CD14-positive monocyte (primary cell): ENCODE measurements around the gene LAGE3. TPM values are rescaled to one million over a fixed set of nuclear protein-coding genes. Genes with fewer than 3 reads are reported as not detected.
A peak's percentile ranks its signal among the peaks of the same experiment; 100 is the strongest.

ENCODE experiments used
- DNase-seq, 3 donors: peaks; one replicate each; pipeline ENCODE4 v3.0.0-alpha.2; 2011 to 2022
- H2AFZ ChIP-seq: 2 replicates; pipeline ENCODE4 v1.6.0; 2012; ENCODE audit warnings: mild to moderate bottlenecking, low read depth, low read length, inconsistent platforms; ENCODE audit not compliant: insufficient read depth, poor library complexity, severe bottlenecking
- H3K27ac ChIP-seq, 2 donors: 1 replicate in 1 of 2; 2 replicates in 1 of 2; pipeline ENCODE4 v1.5.1; 2012 to 2013; ENCODE audit warnings: low read length in 2 of 2, control low read depth in 1 of 2, inconsistent platforms in 1 of 2, low read depth in 1 of 2, mild to moderate bottlenecking in 1 of 2
- H3K27me3 ChIP-seq, 2 donors: one replicate each; pipeline versions ENCODE4 v1.6.0 to v1.6.1; 2011 to 2013; ENCODE audit warnings: low read length in 2 of 2; ENCODE audit not compliant: control insufficient read depth in 2 of 2, insufficient read depth in 2 of 2
- H3K36me3 ChIP-seq, 2 donors: replicated peaks in 1 of 2; 1 replicate in 1 of 2; 2 replicates in 1 of 2; pipeline versions ENCODE4 v1.5.1 to v1.6.1; 2012 to 2013; ENCODE audit warnings: low read length in 2 of 2, control low read depth in 1 of 2, inconsistent platforms in 1 of 2, mild to moderate bottlenecking in 1 of 2; ENCODE audit not compliant: insufficient read depth in 2 of 2, control insufficient read depth in 1 of 2
- H3K4me1 ChIP-seq, 2 donors: 1 replicate in 1 of 2; 2 replicates in 1 of 2; pipeline versions ENCODE4 v1.5.1 to v1.6.1; 2012 to 2013; ENCODE audit warnings: low read length in 2 of 2, control low read depth in 1 of 2, inconsistent platforms in 1 of 2, mild to moderate bottlenecking in 1 of 2, moderate library complexity in 1 of 2; ENCODE audit not compliant: insufficient read depth in 2 of 2, control insufficient read depth in 1 of 2
- H3K4me2 ChIP-seq: replicated peaks from 2 replicates; pipeline ENCODE3; 2012; ENCODE audit warnings: low read length, moderate library complexity, mild to moderate bottlenecking; ENCODE audit not compliant: poor library complexity, severe bottlenecking; ENCODE audit errors: extremely low read depth
- H3K4me3 ChIP-seq, 3 experiments: fragments of 200-600 bp in 1 of 3; sonication (generic) in 1 of 3; replicated peaks in 1 of 3; 1 replicate in 2 of 3; 2 replicates in 1 of 3; pipeline ENCODE4 v1.5.1; 2011 to 2013; ENCODE audit warnings: low read length in 3 of 3, mild to moderate bottlenecking in 3 of 3, control low read depth in 2 of 3, low read depth in 2 of 3, inconsistent platforms in 1 of 3, moderate library complexity in 1 of 3
- H3K79me2 ChIP-seq: 2 replicates; pipeline ENCODE4 v1.6.0; 2012; ENCODE audit warnings: mild to moderate bottlenecking, control low read depth, inconsistent platforms, low read length, moderate library complexity; ENCODE audit not compliant: insufficient read depth
- H3K9ac ChIP-seq: 2 replicates; pipeline ENCODE4 v1.6.0; 2017; ENCODE audit warnings: low read length, mild to moderate bottlenecking; ENCODE audit not compliant: insufficient read depth, poor library complexity, severe bottlenecking
- H3K9me3 ChIP-seq, 2 donors: replicated peaks in 1 of 2; 1 replicate in 1 of 2; 2 replicates in 1 of 2; pipeline versions ENCODE4 v1.5.1 to v1.6.1; 2012 to 2013; ENCODE audit warnings: low read length in 2 of 2, control low read depth in 1 of 2; ENCODE audit not compliant: control insufficient read depth in 1 of 2, insufficient read depth in 1 of 2
- H4K20me1 ChIP-seq: 2 replicates; pipeline ENCODE4 v1.6.0; 2012; ENCODE audit warnings: mild to moderate bottlenecking, low read length, control low read depth, moderate library complexity; ENCODE audit not compliant: insufficient read depth
- H3K27ac Mint-ChIP-seq, 7 donors: one replicate each; pipeline ENCODE4 v1.8.0; 2020; ENCODE audit warnings: mild to moderate bottlenecking in 7 of 7, mixed read lengths in 7 of 7, moderate library complexity in 6 of 7, inconsistent platforms in 2 of 7
- H3K27me3 Mint-ChIP-seq, 3 donors: one replicate each; pipeline ENCODE4 v1.8.0; 2021 to 2022; ENCODE audit warnings: low read depth in 3 of 3, mild to moderate bottlenecking in 3 of 3, mixed read lengths in 3 of 3, moderate library complexity in 3 of 3, inconsistent platforms in 1 of 3
- H3K36me3 Mint-ChIP-seq, 2 donors: one replicate each; pipeline ENCODE4 v1.8.0; 2020; ENCODE audit warnings: mixed read lengths in 2 of 2, inconsistent platforms in 1 of 2, mild to moderate bottlenecking in 1 of 2
- H3K4me1 Mint-ChIP-seq: one replicate; pipeline ENCODE4 v1.8.0; 2020; ENCODE audit warnings: mild to moderate bottlenecking, mixed read lengths
- H3K4me3 Mint-ChIP-seq, 2 donors: one replicate each; pipeline ENCODE4 v1.8.0; 2020; ENCODE audit warnings: mild to moderate bottlenecking in 2 of 2, mixed read lengths in 2 of 2, moderate library complexity in 1 of 2
- H3K9me3 Mint-ChIP-seq, 7 donors: one replicate each; pipeline ENCODE4 v1.8.0; 2020 to 2022; ENCODE audit warnings: mixed read lengths in 7 of 7, mild to moderate bottlenecking in 6 of 7, moderate library complexity in 6 of 7, inconsistent platforms in 2 of 7
- WGBS: methylation state at CpG from one replicate; pipeline ENCODE4 v1.1.5; 2013; ENCODE audit warnings: missing lambda C conversion rate; ENCODE audit not compliant: insufficient coverage; 5-methylcytosine and 5-hydroxymethylcytosine counted together
- intact Hi-C, 2 donors: fragments of 100-400 bp; cut with micrococcal nuclease; formaldehyde crosslinking; loops; one replicate each; pipeline versions ENCODE4 v1.15.0 to v1.15.1; 2023
- polyA plus RNA-seq, 3 donors: library from polyadenylated mRNA; depleted of rRNA in 1 of 3; unstranded in 2 of 3; stranded (reverse) in 1 of 3; fragments of 300-500 nt in 2 of 3; fragments of >200 nt in 1 of 3; fragmentation: Illumina TruSeq in 2 of 3; gene quantifications; 1 replicate in 2 of 3; 2 replicates in 1 of 3; pipeline ENCODE4 v1.2.3, GENCODE V29; 2012 to 2021
- TF ChIP-seq, protein P1 (sequence below): fragments of 200-600 bp; IDR thresholded peaks from one replicate; pipeline ENCODE4 v1.8.0; 2022; ENCODE audit warnings: antibody characterized with exemption, mild to moderate bottlenecking

LAGE3 gene
- polyA plus RNA-seq, 3 donors, result 12.4 to 30.9 (median 18.6) TPM

- no peaks in the 10 kb centered on the region for H3K27me3 ChIP-seq
- H3K9ac ChIP-seq, result no peak overlapping the region
- no peak for DNase-seq
- Mint-ChIP-seq H3K4me3 (no peak overlapping the region), H3K36me3 (peaks cover 43 to 50% of the 10 kb centered on the region in 2 donors), H3K9me3 (peaks cover 0 to 17% (median 6%) of the 10 kb centered on the region in 7 donors), H3K27ac (no peak overlapping the region), H3K27me3 (peaks cover 0 to 5% (median 0%) of the 10 kb centered on the region in 3 donors), H3K4me1 (peaks cover 4% of the 10 kb centered on the region)
- no peak overlapping the region for H3K27ac ChIP-seq
- H4K20me1 ChIP-seq, result no peaks in the 10 kb centered on the region
- no CpG with 5 or more reads among the region's 5 CpGs for WGBS
- intact Hi-C loops, result no loop called here
- H3K79me2 ChIP-seq, result no peaks in the 10 kb centered on the region
- H2AFZ ChIP-seq, result no peak overlapping the region
- peaks cover 11 to 35% of the 10 kb centered on the region in 2 donors for H3K36me3 ChIP-seq
- no peak overlapping the region for H3K4me2 ChIP-seq
- no peak overlapping the region for H3K4me3 ChIP-seq
- no peaks in the 10 kb centered on the region for H3K9me3 ChIP-seq
- no peaks in the 10 kb centered on the region for H3K4me1 ChIP-seq
- TF ChIP-seq, protein P1, sequence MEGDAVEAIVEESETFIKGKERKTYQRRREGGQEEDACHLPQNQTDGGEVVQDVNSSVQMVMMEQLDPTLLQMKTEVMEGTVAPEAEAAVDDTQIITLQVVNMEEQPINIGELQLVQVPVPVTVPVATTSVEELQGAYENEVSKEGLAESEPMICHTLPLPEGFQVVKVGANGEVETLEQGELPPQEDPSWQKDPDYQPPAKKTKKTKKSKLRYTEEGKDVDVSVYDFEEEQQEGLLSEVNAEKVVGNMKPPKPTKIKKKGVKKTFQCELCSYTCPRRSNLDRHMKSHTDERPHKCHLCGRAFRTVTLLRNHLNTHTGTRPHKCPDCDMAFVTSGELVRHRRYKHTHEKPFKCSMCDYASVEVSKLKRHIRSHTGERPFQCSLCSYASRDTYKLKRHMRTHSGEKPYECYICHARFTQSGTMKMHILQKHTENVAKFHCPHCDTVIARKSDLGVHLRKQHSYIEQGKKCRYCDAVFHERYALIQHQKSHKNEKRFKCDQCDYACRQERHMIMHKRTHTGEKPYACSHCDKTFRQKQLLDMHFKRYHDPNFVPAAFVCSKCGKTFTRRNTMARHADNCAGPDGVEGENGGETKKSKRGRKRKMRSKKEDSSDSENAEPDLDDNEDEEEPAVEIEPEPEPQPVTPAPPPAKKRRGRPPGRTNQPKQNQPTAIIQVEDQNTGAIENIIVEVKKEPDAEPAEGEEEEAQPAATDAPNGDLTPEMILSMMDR, result no peak
These were observed 30.4 kb upstream of the LAGE3 start for GRCh38 chrX:154509455-154509854.

GRCh38 chrX:154508384-154508745 lies 29.3 kb upstream of the LAGE3 start:
- no peak for DNase-seq
- Histone ChIP-seq H3K4me2 (no peak overlapping the region), H3K4me3 (no peak overlapping the region), H3K9me3 (no peaks in the 10 kb centered on the region), H3K9ac (no peak overlapping the region), H3K79me2 (no peaks in the 10 kb centered on the region), H3K27me3 (no peaks in the 10 kb centered on the region), H3K4me1 (no peaks in the 10 kb centered on the region), H3K27ac (no peak overlapping the region), H2AFZ (no peak overlapping the region), H3K36me3 (peaks cover 11 to 35% of the 10 kb centered on the region in 2 donors), H4K20me1 (no peaks in the 10 kb centered on the region)
- Mint-ChIP-seq H3K36me3 (peaks cover 42 to 50% of the 10 kb centered on the region in 2 donors), H3K4me1 (no peaks in the 10 kb centered on the region), H3K27ac (peak overlapping the region in 3 of 7 donors; percentile 60 to 64 (median 61)), H3K27me3 (peaks cover 0 to 5% (median 2%) of the 10 kb centered on the region in 3 donors), H3K4me3 (no peak overlapping the region), H3K9me3 (peaks cover 0 to 13% (median 6%) of the 10 kb centered on the region in 7 donors)
- TF ChIP-seq, protein P1, result no peak
- WGBS, result 99% methylated on average over 10 of the region's 13 CpGs
- intact Hi-C loops, result no loop called here
